Psoas muscle (tissue), 8 donors: ENCODE measurements around the gene POTEI. TPM values are rescaled to one million over a fixed set of nuclear protein-coding genes. Genes with fewer than 3 reads are reported as not detected.
A peak's percentile ranks its signal among the peaks of the same experiment; 100 is the strongest.
"Not testable (repeated sequence)": the region's sequence is repeated elsewhere in the genome, so short reads cannot be mapped to it uniquely, and the experiment has no call there.

Source experiments
- ATAC-seq, 4 donors: fragments of 200-7000 bp; cut with Tn5 transposase; one replicate each; pipeline ENCODE4 v1.9.1; 2020; ENCODE audit warnings: moderate library complexity in 3 of 4, mild to moderate bottlenecking in 2 of 4
- DNase-seq, 2 donors: peaks; one replicate each; pipeline ENCODE4 v3.0.0-alpha.2; 2020
- H3K27ac ChIP-seq: fragments of 200-600 bp; one replicate; pipeline ENCODE4 v1.8.0; 2022
- H3K27me3 ChIP-seq, 3 donors: fragments of 200-600 bp in 1 of 3; one replicate each; pipeline versions ENCODE4 v1.6.1 to v1.8.0; 2013 to 2022; ENCODE audit warnings: low read length in 2 of 3, mild to moderate bottlenecking in 2 of 3, moderate library complexity in 1 of 3; ENCODE audit not compliant: insufficient read depth in 3 of 3
- H3K36me3 ChIP-seq, 2 donors: fragments of 200-600 bp in 1 of 2; one replicate each; pipeline versions ENCODE4 v1.6.1 to v1.8.0; 2013 to 2022; ENCODE audit warnings: low read depth in 1 of 2, mild to moderate bottlenecking in 1 of 2, moderate library complexity in 1 of 2; ENCODE audit not compliant: insufficient read depth in 1 of 2
- H3K4me1 ChIP-seq: fragments of 200-600 bp; one replicate; pipeline ENCODE4 v1.8.0; 2022
- H3K4me3 ChIP-seq: fragments of 200-600 bp; one replicate; pipeline ENCODE4 v1.8.0; 2022; ENCODE audit warnings: mild to moderate bottlenecking
- H3K9me3 ChIP-seq: fragments of 200-600 bp; one replicate; pipeline ENCODE4 v1.8.0; 2022
- WGBS, 3 donors: extraction: QIAGEN DNeasy Blood & Tissue Kit; methylation state at CpG; one replicate each; pipeline versions ENCODE4 v1.1.6 to v1.1.7; 2013; 5-methylcytosine and 5-hydroxymethylcytosine counted together
- intact Hi-C, 2 donors: fragments of 100-400 bp; cut with DNase I; formaldehyde crosslinking; loops; one replicate each; pipeline versions ENCODE4 v1.11.0 to v1.14.2; 2022
- polyA plus RNA-seq, 3 donors: library from polyadenylated mRNA; stranded (reverse); fragments of 200-250 nt; gene quantifications; one replicate each; pipeline ENCODE4 v1.2.3, GENCODE V29; 2013
- total RNA-seq, 4 donors: library from RNA; stranded (reverse); fragmentation: NEBNext Ultra II Directional in 2 of 4; extraction: Animal tissue kit (Norgen Biotek cat#: 25700) in 2 of 4; gene quantifications; one replicate each; pipeline versions ENCODE4 v1.2.1 to v1.2.4, GENCODE V29; 2021 to 2023
- donor health status: healthy with polysubstance abuse.
- donor health status: DM: no; HTN: no; CAD: no; lungs with moderate emphysema.
- donor health status: Bipolar disorder and iron deficiency.
- donor health status: healthy.
- donor health status: DM: yes; HTN: yes; CAD: no.
- donor health status: DM: no; HTN: no; CAD: no.
- donor health status: DM: no; HTN: no; CAD: no.
- donor health status: DM: yes; HTN: yes; CAD: no.

Gene POTEI
- total and polyA plus RNA-seq, 7 donors: not detected

DNA sequence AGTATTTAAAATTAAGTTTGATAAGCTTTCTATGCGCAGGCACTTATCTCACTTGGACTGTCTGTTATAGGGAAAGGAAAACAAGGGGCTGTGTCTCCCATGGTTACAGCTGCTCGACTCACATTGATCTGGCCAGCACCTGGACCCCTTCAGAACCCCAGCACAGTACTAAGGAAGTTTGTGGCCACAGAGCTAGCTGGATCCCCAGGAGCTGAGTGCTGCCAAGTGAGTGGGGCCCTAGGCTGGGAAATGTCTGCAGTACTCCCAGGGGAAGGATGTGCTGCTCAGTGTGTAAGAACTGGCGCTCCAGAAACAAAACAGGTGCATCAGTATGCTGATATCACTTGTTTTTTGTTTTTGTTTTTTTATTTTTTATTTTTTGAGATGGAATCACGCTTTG is 21.1 kb upstream of the POTEI start:
- H3K27me3 ChIP-seq, DNase-seq, H3K4me3 ChIP-seq, H3K9me3 ChIP-seq, H3K36me3 ChIP-seq, H3K27ac ChIP-seq, ATAC-seq, H3K4me1 ChIP-seq, intact Hi-C loops: not testable (repeated sequence)
- WGBS, 3 donors: no CpG with 5 or more reads among the region's 4 CpGs

GRCh38 chr2:130529545-130529944 is 20.4 kb upstream of the POTEI start:
- H3K27me3 ChIP-seq, H3K4me3 ChIP-seq, H3K4me1 ChIP-seq, H3K9me3 ChIP-seq, ATAC-seq, intact Hi-C loops, H3K27ac ChIP-seq, H3K36me3 ChIP-seq, DNase-seq: not testable (repeated sequence)
- WGBS, 3 donors: no CpG with 5 or more reads among the region's 6 CpGs

DNA sequence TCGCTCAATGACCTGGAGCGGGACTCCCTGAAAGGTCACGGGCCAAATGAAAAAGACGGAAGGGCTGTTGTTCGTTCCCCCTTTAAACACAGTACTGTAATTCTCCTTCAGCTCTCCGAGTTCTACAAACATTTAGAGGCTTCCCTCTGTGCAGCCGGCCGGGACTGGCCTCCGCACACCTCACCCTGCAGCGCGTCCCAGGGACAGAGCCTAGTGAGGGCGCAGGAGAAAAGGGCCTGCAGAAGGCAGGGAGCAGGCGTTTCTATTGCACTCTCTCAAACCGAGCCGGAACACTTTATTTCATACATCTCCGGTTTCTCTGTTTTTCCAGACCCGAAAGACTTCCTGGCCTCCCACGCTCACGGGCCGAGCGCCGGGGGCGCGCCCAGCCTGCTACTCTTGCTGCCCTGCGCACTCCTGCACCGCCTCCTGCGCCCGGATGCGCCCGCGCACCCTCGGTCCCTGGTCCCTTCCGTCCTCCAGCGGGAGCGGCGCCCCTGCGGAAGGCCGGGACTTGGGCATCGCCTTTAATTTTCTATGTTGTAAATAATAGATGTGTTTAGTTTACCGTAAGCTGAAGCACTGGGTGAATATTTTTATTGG is 18.3 kb upstream of the POTEI start:
- H3K27me3 ChIP-seq, H3K9me3 ChIP-seq, H3K27ac ChIP-seq, H3K36me3 ChIP-seq, ATAC-seq, DNase-seq, H3K4me3 ChIP-seq, intact Hi-C loops, H3K4me1 ChIP-seq: not testable (repeated sequence)
- no CpG with 5 or more reads among the region's 40 CpGs for WGBS, 3 donors

- no CpG with 5 or more reads among the region's 23 CpGs for WGBS, 3 donors
- H3K27me3 ChIP-seq, H3K9me3 ChIP-seq, H3K36me3 ChIP-seq, DNase-seq, H3K4me3 ChIP-seq, intact Hi-C loops, H3K4me1 ChIP-seq, ATAC-seq, H3K27ac ChIP-seq: not testable (repeated sequence)
Observed at GRCh38 chr2:130522390-130522789, 13.3 kb upstream of the POTEI start.

DNA sequence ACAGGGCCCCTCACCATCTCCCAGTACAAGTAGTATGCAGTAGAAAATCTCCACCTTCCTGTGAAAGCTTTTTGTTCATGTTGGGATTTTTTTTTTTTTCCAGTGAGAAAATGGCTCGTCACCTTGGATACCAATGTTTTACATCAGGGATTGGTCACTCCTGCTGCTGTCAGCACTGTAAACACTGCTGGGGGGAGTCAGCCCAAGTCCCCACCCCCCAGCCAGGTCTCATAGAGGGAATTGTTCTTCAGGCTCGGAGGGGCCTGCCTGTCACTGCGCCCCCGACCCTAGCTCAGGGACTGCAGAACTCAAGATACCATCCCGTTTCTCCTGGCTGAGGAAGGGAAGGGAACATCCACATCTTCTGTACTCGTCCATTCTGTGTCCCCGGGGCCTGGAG is 11.9 kb upstream of the POTEI start, which contains the start of gene CFC1B:
Gene CFC1B (plus strand): TSS at position 231 of the 400 bp plus-strand sequence. CDS start 263 bp downstream, outside the sequence.
- H3K4me1 ChIP-seq, H3K27me3 ChIP-seq, H3K36me3 ChIP-seq, ATAC-seq, H3K27ac ChIP-seq, H3K4me3 ChIP-seq, H3K9me3 ChIP-seq, intact Hi-C loops, DNase-seq: not testable (repeated sequence)
- WGBS, 3 donors: no CpG with 5 or more reads among the region's 7 CpGs

DNA sequence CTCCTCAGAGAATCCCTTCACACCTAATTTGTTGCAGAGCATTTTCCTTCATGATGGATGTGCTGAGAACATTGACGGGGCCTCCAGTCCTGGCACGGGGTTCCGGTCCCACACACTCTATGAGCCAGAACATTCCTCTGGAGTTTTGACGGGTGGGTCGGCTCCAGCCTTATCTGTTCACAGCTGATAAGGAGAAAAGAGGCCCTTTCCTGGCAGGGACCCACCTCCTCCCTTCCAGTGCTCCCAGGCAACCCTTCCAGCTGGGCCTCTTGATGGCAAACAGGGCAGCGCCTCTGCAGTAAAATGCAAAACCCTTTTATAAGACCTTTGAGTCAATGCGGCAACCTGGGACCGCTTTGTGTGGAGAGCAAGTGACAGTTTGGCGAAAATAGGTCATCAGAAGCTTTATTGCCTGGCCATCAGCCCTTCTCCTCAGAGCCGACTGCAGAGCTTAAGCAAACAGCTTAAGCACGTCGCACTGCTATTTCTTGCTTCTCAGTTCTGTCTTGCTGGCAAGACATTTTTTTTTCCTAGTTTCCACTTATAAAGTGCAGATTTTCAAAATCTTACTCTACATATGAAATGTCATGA is 9.5 kb upstream of the POTEI start:
- H3K36me3 ChIP-seq, intact Hi-C loops, H3K4me1 ChIP-seq, ATAC-seq, DNase-seq, H3K9me3 ChIP-seq, H3K27ac ChIP-seq, H3K27me3 ChIP-seq, H3K4me3 ChIP-seq: not testable (repeated sequence)
- WGBS, 3 donors: no CpG with 5 or more reads among the region's 12 CpGs

- H3K4me1 ChIP-seq, DNase-seq, H3K27ac ChIP-seq, H3K4me3 ChIP-seq, ATAC-seq, H3K9me3 ChIP-seq, H3K36me3 ChIP-seq, H3K27me3 ChIP-seq, intact Hi-C loops: not testable (repeated sequence)
- 88 to 94% (median 93%) methylated on average over 4 of the region's 17 CpGs for WGBS, 3 donors
Observed at GRCh38 chr2:130511747-130512451, 2.8 kb upstream of the POTEI start.

DNA sequence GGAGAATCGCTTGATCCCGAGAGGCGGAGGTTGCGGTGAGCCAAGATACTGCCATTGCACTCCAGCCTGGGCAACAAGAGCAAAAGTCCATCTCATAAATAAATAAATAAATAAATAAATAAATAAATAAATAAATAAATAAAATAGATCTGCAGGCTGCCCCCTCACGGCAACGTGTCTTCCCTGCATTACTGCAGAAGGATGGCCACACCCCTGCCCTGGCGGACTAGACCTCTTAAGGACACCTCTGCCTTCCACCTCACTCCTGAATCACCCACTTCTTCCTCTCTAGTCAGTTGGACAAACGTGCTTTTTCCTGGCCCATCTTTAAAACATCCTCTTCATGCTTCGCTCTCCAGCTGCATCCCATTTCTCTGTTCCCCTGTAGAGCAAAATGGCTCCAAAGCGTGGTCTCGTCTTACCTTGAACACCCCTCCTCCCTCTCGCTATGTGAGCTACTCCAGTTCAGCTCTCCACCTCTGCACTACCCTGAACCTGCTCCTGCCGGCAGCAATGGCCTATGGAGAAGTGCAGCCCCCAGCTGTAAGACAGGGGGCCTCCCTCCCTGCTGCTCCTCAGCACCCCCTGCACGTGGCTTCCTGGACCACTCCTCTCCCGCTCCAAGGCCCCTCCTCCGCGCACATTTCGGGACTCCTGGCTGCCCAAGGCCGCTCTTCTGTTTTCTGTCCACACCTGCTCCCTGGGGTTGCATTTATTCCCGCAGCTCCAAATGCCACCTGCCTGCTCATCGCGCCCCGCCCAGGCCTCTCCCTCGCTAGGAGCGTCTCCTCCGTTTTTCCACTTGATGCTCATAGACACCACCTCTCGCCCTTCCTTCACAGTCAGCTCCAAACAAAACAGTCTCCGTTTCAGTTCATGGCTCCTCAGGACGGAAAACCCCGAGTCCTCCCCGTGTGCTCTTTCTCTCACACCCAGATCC is 1.9 kb upstream of the POTEI start:
- H3K27ac ChIP-seq, ATAC-seq, DNase-seq, H3K36me3 ChIP-seq, intact Hi-C loops, H3K4me1 ChIP-seq, H3K27me3 ChIP-seq, H3K9me3 ChIP-seq, H3K4me3 ChIP-seq: not testable (repeated sequence)
- 64% methylated on average over 3 of the region's 31 CpGs; no CpG with 5 or more reads in 2 of the 3 donors for WGBS, 3 donors

DNA sequence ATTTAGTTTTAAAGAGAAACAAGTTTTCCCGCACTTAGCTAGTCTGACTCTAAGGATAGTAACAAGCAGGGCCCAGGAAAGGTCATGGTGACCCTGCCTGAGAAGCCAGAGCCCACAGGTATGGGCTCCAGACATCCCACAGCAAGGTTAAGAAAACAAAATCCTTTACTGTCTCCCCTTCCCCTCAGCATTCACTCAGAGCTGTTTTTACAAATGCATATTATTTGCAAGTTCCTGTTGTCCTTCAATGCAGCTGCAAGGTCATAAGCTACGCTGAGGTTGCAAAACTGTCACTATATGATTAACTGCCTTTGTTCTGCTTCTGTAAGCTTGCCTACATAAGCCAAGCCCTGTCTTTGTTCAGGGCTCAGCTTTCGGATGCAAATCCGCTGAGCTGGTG is 18.1 kb downstream of the POTEI start:
- H3K4me1 ChIP-seq, H3K4me3 ChIP-seq, H3K27ac ChIP-seq, H3K36me3 ChIP-seq, H3K27me3 ChIP-seq, H3K9me3 ChIP-seq, intact Hi-C loops, ATAC-seq, DNase-seq: not testable (repeated sequence)
- 40 to 94% (median 45%) methylated on average over 1 to 3 of the region's 4 CpGs for WGBS, 3 donors

- intact Hi-C loops, H3K4me3 ChIP-seq, H3K4me1 ChIP-seq, H3K27me3 ChIP-seq, H3K27ac ChIP-seq, ATAC-seq, H3K36me3 ChIP-seq, H3K9me3 ChIP-seq: not testable (repeated sequence)
- WGBS, 3 donors: 77 to 92% (median 91%) methylated on average over 3 to 6 of the region's 6 CpGs
- peak in 1 of 2 donors; percentile 34 for DNase-seq
Observed at GRCh38 chr2:130455413-130455812, 53.7 kb downstream of the POTEI start.

GRCh38 chr2:130454712-130455083 is 54.4 kb downstream of the POTEI start:
- H3K4me3 ChIP-seq, H3K27ac ChIP-seq, H3K9me3 ChIP-seq, intact Hi-C loops, H3K36me3 ChIP-seq, DNase-seq, H3K27me3 ChIP-seq, ATAC-seq, H3K4me1 ChIP-seq: not testable (repeated sequence)
- 84 to 89% (median 85%) methylated on average over 5 to 6 of the region's 6 CpGs for WGBS, 3 donors
